Stimulated activated CD4-positive, alpha-beta T cell treated with anti-CD3 and anti-CD28 coated beads, Interleukin-2, amount 100 ng/mL, for 48 hours (primary cell): ENCODE data around the gene CDK10.

Source experiments
- DNase-seq, 2 donors: peaks; one replicate each; pipeline ENCODE4 v3.0.0-alpha.2; 2020

CDK10 gene

DNA sequence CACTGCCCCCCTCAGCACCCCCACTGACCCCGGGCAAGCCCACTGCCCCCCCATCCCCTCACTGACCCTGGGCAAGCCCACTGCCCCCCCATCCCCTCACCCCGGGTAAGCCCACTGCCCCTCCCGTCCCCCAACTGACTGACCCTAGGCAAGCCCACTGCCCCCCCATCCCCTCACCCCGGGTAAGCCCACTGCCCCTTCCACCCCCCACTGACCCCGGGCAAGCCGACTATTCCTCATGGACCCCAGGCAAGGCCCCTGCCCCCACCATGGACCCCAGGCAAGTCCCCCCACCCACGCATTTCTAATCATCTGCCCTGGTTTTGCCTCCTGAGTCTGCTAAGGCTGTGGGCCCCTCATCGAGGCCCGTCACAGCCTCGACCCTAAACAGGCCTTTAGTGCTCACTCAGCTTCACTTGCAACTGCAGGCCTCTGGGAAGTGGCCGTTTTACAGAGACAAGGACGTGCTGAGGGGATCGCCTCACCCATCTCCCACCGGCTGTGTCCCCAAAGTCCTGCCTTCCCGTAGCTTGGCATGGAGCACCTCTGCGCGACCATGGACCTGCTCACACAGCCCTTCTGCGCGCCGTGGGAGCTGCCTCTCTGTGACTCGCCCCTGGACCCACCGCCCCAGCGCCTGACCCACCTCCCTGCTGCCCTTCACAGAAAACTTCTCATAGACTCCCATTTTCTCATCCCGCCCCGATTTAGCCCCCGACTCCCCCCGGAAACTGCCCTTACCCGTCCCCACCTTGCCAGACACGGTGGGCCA, 30.6 kb downstream of the CDK10 start:
- DNase-seq, result no peak

DNA sequence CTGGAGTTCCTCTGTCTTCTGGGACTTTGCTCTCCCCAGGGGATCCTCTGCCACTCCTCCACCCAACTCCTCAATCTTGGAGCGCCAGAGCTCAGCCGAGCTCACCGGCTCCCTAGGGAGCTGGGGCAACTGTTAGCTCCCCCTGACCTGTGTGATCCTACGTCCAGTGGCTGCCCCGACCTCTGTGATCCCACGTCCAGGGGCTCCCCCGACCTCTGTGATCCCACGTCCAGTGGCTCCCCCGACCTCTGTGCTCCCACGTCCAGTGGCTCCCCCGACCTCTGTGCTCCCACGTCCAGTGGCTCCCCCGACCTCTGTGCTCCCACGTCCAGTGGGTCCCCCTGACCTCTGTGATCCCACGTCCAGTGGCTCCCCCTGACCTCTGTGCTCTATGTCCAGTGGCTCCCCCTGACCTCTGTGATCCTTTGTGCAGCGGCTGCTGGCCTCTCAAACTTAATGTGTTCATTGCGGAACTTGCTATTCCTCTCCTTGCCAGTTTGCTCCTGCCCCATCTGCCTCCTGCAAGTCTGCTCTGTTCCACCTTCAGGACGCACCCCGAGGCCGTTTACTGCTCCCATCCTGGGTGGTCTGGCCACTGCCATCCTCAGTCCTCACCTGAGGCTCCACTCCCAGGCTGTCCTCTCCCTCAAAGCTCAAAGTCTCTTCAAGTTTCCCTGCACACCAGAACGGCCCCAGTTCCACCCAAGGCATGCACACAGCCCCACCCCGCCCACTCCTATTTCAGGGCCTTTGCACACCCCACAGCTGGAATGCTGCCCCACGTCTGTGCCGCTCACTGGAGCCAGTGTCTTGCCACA, 31.4 kb downstream of the CDK10 start:
- no peak for DNase-seq

GRCh38 chr16:89720551-89720812, 34.0 kb downstream of the CDK10 start:
- no peak for DNase-seq

DNA sequence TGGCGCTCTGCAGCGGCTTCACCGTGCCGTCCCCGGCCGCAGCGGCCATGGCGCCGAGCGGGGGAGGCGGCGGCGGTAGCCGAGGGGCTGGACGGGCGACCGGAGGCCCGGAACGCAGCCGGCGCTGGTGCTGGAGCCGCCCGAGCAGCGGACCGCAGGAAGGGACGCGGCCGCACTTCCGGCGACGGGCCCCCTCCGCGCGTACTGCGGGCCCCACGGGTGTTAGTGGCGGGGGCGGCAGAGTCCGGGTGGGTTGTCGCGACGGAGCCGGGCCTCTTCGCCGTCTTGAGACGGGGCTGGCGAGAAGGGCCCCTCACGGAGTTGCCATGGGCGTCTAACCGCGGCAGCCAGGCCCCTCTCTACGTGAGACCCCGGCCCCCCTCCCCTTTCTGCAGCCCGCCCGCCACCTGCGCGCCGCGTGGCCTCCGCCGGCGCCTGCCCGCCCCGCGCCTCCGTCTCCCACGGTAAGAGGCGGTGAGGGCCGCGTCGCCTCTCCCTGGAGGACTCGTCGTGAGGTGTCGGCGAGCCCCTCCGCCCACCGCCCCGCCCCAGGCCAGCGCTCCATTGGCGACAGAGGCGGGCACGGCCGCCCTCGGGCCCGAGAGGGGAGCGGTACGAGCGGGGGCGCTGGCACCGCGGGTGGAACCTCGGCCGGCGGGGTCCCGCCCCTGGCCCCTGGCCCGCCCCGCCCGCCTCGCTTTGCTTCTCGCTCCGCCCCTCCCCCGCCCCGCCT, 34.5 kb downstream of the CDK10 start, which contains the start of the genes VPS9D1 and ZNF276:
TSS of gene VPS9D1 (minus strand) at position 86 of the 733 bp plus-strand sequence. CDS start at position 49, 37 bp downstream.
TSS of gene ZNF276 (plus strand) at position 725 of the 733 bp plus-strand sequence. CDS start 104 bp downstream, outside the sequence.
- DNase-seq, result peak; percentile 81 to 82

- DNase-seq, result peak; percentile 64 to 65
These were observed 35.3 kb downstream of the CDK10 start for GRCh38 chr16:89721546-89722391.

- DNase-seq, result peak; percentile 53 to 61
These were observed 36.1 kb downstream of the CDK10 start for GRCh38 chr16:89722392-89723278.

- peak; percentile 43 to 49 for DNase-seq
These were observed 37.1 kb downstream of the CDK10 start for GRCh38 chr16:89723279-89724250.

- DNase-seq, result no peak
These were observed 41.1 kb downstream of the CDK10 start for GRCh38 chr16:89727406-89728120.

GRCh38 chr16:89729293-89729692, 42.8 kb downstream of the CDK10 start:
- no peak for DNase-seq

GRCh38 chr16:89729863-89730593, 43.5 kb downstream of the CDK10 start:
- DNase-seq, result no peak

DNA sequence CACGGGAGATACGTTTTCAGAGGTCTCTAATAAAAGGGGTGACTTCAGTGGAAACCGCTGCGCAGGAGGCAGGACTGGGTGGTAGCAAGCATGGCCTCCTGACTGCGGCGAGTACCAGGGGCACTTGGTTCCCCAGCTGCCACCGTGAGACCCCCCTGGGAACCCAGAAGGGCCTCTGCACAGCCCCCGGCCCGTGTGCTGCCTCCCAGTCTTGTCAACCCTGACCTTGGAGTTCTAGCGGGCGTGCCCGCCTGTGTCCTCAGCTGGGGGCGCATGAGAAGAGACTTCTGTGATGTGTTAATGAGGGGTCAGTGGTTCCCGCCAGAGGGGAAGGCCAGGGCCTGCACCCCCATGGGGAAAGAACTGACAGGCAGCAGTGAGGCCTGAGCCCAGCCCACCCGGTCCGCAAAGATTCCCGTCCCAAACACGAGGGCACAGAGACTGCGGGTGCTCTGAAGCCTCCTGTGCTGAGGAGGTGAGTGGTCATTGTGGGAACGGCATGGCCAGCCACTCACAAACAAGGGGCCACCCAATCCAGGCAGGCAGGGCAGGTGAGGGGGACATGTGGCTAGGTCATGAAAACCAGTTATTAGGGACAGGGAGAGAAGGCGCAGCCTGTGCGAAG, 44.2 kb downstream of the CDK10 start:
- DNase-seq, result no peak

GRCh38 chr16:89732142-89732917, 45.8 kb downstream of the CDK10 start:
- DNase-seq, result no peak

GRCh38 chr16:89732918-89733242, 46.4 kb downstream of the CDK10 start:
- no peak for DNase-seq

GRCh38 chr16:89733322-89733721, 46.8 kb downstream of the CDK10 start:
- DNase-seq, result no peak

- DNase-seq, result no peak
These were observed 47.3 kb downstream of the CDK10 start for GRCh38 chr16:89733792-89734191.

- DNase-seq, result no peak
These were observed 50.1 kb downstream of the CDK10 start for GRCh38 chr16:89736554-89736953.

DNA sequence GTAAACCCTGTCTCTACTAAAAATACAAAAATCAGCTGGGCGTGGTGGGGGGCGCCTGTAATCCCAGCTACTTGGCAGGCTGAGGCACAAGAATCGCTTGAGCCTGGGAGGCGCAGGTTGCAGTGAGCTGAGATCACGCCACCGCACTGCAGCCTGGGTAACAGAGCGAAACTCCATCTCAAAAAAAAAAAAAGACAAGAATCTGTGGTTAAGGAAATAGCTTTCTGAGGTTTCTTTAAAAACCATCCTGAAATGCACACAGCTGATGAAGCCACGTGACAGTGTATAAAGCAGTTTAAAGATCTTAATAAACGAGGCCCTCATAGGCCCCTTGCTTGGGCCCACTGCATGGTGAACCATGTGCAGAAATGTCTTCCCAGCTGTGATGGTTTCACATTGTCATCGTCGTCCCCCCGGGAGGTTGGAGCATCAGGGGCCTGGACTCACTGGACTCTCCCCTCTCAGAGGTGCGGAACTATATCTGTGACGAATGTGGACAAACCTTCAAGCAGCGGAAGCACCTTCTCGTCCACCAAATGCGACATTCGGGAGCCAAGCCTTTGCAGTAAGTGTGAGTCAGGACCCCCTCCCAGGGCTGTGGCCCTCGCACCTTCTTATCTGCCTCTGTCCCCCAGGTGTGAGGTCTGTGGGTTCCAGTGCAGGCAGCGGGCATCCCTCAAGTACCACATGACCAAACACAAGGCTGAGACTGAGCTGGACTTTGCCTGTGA, 51.0 kb downstream of the CDK10 start:
- no peak for DNase-seq
